Right hindlimb (tissue), 1 donor: Measurements from ENCODE around the gene CDKN1C.

Experiments used
- DNase-seq: peaks from one replicate; pipeline ENCODE4 v3.0.0-alpha.2; 2018

Gene CDKN1C

GRCh38 chr11:2867142-2867541 lies 18.4 kb downstream of the CDKN1C start:
- no peak for DNase-seq

GRCh38 chr11:2865922-2866577 lies 19.5 kb downstream of the CDKN1C start:
- DNase-seq, result no peak

- no peak for DNase-seq
Observed at GRCh38 chr11:2864901-2865300, 20.7 kb downstream of the CDKN1C start.

GRCh38 chr11:2863276-2863618 lies 22.3 kb downstream of the CDKN1C start:
- DNase-seq, result no peak

GRCh38 chr11:2862395-2863275 lies 22.9 kb downstream of the CDKN1C start:
- DNase-seq, result no peak

GRCh38 chr11:2860636-2861035 lies 24.9 kb downstream of the CDKN1C start:
- no peak for DNase-seq

GRCh38 chr11:2859699-2860037 lies 25.9 kb downstream of the CDKN1C start:
- DNase-seq, result no peak

GRCh38 chr11:2858995-2859698 lies 26.4 kb downstream of the CDKN1C start:
- DNase-seq, result no peak

GRCh38 chr11:2857918-2858317 lies 27.7 kb downstream of the CDKN1C start:
- DNase-seq, result no peak

GRCh38 chr11:2857276-2857675 lies 28.3 kb downstream of the CDKN1C start:
- DNase-seq, result no peak

- no peak for DNase-seq
Observed at GRCh38 chr11:2855162-2855561, 30.4 kb downstream of the CDKN1C start.

- DNase-seq, result no peak
Observed at GRCh38 chr11:2853997-2854560, 31.5 kb downstream of the CDKN1C start.

- no peak for DNase-seq
Observed at GRCh38 chr11:2853401-2853800, 32.2 kb downstream of the CDKN1C start.

GRCh38 chr11:2849994-2850770 lies 35.4 kb downstream of the CDKN1C start:
- no peak for DNase-seq

- DNase-seq, result no peak
Observed at GRCh38 chr11:2848497-2848896, 37.1 kb downstream of the CDKN1C start.

- DNase-seq, result no peak
Observed at GRCh38 chr11:2847561-2847960, 38.0 kb downstream of the CDKN1C start.

- DNase-seq, result no peak
Observed at GRCh38 chr11:2846470-2846869, 39.1 kb downstream of the CDKN1C start.

- no peak for DNase-seq
Observed at GRCh38 chr11:2846056-2846455, 39.5 kb downstream of the CDKN1C start.

- no peak for DNase-seq
Observed at GRCh38 chr11:2844996-2845395, 40.6 kb downstream of the CDKN1C start.

- DNase-seq, result no peak
Observed at GRCh38 chr11:2844116-2844842, 41.3 kb downstream of the CDKN1C start.

GRCh38 chr11:2843551-2843950 lies 42.0 kb downstream of the CDKN1C start:
- DNase-seq, result no peak

- DNase-seq, result no peak
Observed at GRCh38 chr11:2842876-2843275, 42.7 kb downstream of the CDKN1C start.
